ENCODE results near the gene RPL39L. TPM values are rescaled to one million over a fixed set of nuclear protein-coding genes. Genes with fewer than 3 reads are reported as not detected.
"Not testable (repeated sequence)": the region's sequence is repeated elsewhere in the genome, so short reads cannot be mapped to it uniquely, and the experiment has no call there.

RPL39L gene
- 10 to 100 TPM; 18.0 to 18.4 (median 18.3) TPM for polyA plus RNA-seq (ENCODE audit: insufficient read length in 4 of 4)

GRCh38 chr3:187139126-187139894 is at the start of gene RPL39L:
RPL39L (minus strand) TSS chr3:187139496; CDS start chr3:187121300, 18,196 bp downstream.
- DNase-seq (ENCODE audit: low read depth in 4 of 4, low spot score in 3 of 4) = peak; percentile 67 to 76 (median 73)

GRCh38 chr3:187188931-187189330 is 49.6 kb upstream of the RPL39L start:
- DNase-seq (ENCODE audit: low read depth in 4 of 4, low spot score in 3 of 4) = no peak

GRCh38 chr3:187186801-187187421 is 47.6 kb upstream of the RPL39L start:
- no peak for DNase-seq (ENCODE audit: low read depth in 4 of 4, low spot score in 3 of 4)

GRCh38 chr3:187186375-187186774 is 47.1 kb upstream of the RPL39L start:
- no peak for DNase-seq (ENCODE audit: low read depth in 4 of 4, low spot score in 3 of 4)

GRCh38 chr3:187185759-187186158 is 46.5 kb upstream of the RPL39L start:
- DNase-seq (ENCODE audit: low read depth in 4 of 4, low spot score in 3 of 4) = no peak

GRCh38 chr3:187183903-187184302 is 44.6 kb upstream of the RPL39L start:
- DNase-seq (ENCODE audit: low read depth in 4 of 4, low spot score in 3 of 4) = no peak

GRCh38 chr3:187183210-187183862 is 44.0 kb upstream of the RPL39L start:
- no peak for DNase-seq (ENCODE audit: low read depth in 4 of 4, low spot score in 3 of 4)

GRCh38 chr3:187181454-187182170 is 42.3 kb upstream of the RPL39L start:
- no peak for DNase-seq (ENCODE audit: low read depth in 4 of 4, low spot score in 3 of 4)

GRCh38 chr3:187172929-187173328 is 33.6 kb upstream of the RPL39L start:
- DNase-seq (ENCODE audit: low read depth in 4 of 4, low spot score in 3 of 4) = no peak

GRCh38 chr3:187170911-187171310 is 31.6 kb upstream of the RPL39L start:
- not testable (repeated sequence) for DNase-seq (ENCODE audit: low read depth in 4 of 4, low spot score in 3 of 4)

GRCh38 chr3:187169231-187169960 is 30.1 kb upstream of the RPL39L start:
- DNase-seq (ENCODE audit: low read depth in 4 of 4, low spot score in 3 of 4) = no peak

GRCh38 chr3:187167777-187168176 is 28.5 kb upstream of the RPL39L start:
- DNase-seq (ENCODE audit: low read depth in 4 of 4, low spot score in 3 of 4) = no peak

- no peak for DNase-seq (ENCODE audit: low read depth in 4 of 4, low spot score in 3 of 4)
Observed at GRCh38 chr3:187166750-187167149, 27.5 kb upstream of the RPL39L start.

GRCh38 chr3:187165144-187165543 is 25.8 kb upstream of the RPL39L start:
- DNase-seq (ENCODE audit: low read depth in 4 of 4, low spot score in 3 of 4) = peak; percentile 51 to 73 (median 58)

- no peak for DNase-seq (ENCODE audit: low read depth in 4 of 4, low spot score in 3 of 4)
Observed at GRCh38 chr3:187162265-187162953, 23.1 kb upstream of the RPL39L start.

- DNase-seq (ENCODE audit: low read depth in 4 of 4, low spot score in 3 of 4) = no peak
Observed at GRCh38 chr3:187161556-187161955, 22.3 kb upstream of the RPL39L start.

- no peak for DNase-seq (ENCODE audit: low read depth in 4 of 4, low spot score in 3 of 4)
Observed at GRCh38 chr3:187150599-187150998, 11.3 kb upstream of the RPL39L start.

GRCh38 chr3:187150186-187150585 is 10.9 kb upstream of the RPL39L start:
- no peak for DNase-seq (ENCODE audit: low read depth in 4 of 4, low spot score in 3 of 4)

- no peak for DNase-seq (ENCODE audit: low read depth in 4 of 4, low spot score in 3 of 4)
Observed at GRCh38 chr3:187146389-187146788, 7.1 kb upstream of the RPL39L start.

Measured in left renal pelvis (tissue), 4 donors.